ENCODE data around the gene FBXW10B.

DNA sequence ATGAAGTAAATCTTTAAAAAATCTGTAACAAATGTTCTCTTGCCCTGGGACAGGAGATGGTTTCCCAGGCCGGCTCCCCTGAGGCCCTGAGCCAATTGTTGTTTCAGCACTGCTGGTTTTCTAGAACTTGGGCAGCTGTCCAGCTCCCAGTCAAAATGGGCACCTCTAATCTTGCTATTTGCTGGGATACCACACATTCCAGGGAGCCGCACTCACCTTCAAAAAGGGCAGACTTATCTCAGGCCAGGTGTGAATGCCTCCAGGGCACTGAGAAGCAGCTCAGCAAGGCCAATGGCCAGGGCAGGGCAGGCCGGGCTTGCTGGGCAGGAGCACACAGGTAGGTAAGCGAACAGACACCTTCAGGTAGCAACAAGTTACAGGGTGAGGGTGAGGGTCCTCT lies 40.2 kb upstream of the FBXW10B start:
- TF ChIP-seq, protein P1, sequence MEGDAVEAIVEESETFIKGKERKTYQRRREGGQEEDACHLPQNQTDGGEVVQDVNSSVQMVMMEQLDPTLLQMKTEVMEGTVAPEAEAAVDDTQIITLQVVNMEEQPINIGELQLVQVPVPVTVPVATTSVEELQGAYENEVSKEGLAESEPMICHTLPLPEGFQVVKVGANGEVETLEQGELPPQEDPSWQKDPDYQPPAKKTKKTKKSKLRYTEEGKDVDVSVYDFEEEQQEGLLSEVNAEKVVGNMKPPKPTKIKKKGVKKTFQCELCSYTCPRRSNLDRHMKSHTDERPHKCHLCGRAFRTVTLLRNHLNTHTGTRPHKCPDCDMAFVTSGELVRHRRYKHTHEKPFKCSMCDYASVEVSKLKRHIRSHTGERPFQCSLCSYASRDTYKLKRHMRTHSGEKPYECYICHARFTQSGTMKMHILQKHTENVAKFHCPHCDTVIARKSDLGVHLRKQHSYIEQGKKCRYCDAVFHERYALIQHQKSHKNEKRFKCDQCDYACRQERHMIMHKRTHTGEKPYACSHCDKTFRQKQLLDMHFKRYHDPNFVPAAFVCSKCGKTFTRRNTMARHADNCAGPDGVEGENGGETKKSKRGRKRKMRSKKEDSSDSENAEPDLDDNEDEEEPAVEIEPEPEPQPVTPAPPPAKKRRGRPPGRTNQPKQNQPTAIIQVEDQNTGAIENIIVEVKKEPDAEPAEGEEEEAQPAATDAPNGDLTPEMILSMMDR (IDR thresholded peaks at IDR 0.05; ENCODE audit: poor library complexity, severe bottlenecking) = no peak
- TF ChIP-seq RAD21 (conservative IDR thresholded peaks at IDR 0.05) (no peak), MXI1 (conservative IDR thresholded peaks at IDR 0.05; ENCODE audit: poor library complexity, severe bottlenecking) (no peak), EZH2 (IDR thresholded peaks at IDR 0.05; ENCODE audit: borderline replicate concordance, insufficient read depth, low read length, poor library complexity, severe bottlenecking) (no peak), POLR2AphosphoS5 (IDR thresholded peaks at IDR 0.05) (no peak), SMC3 (conservative IDR thresholded peaks at IDR 0.05; ENCODE audit: poor library complexity) (no peak), EP300 (conservative IDR thresholded peaks at IDR 0.05; ENCODE audit: poor library complexity, severe bottlenecking) (no peak)
